Jurkat, Clone E6-1 (cell line): ENCODE measurements around the gene RBMY1A1. TPM values are rescaled to one million over a fixed set of nuclear protein-coding genes. Genes with fewer than 3 reads are reported as not detected.
"Not testable (repeated sequence)": the region's sequence is repeated elsewhere in the genome, so short reads cannot be mapped to it uniquely, and the experiment has no call there.

Source experiments
- DNase-seq: peaks from one replicate; pipeline ENCODE4 v3.0.0-alpha.2; 2011; ENCODE audit warnings: low read depth, low spot score
- H3K4me3 ChIP-seq: 2 replicates; pipeline ENCODE4 v1.5.1; 2011; ENCODE audit warnings: mild to moderate bottlenecking, low read length, control low read depth, moderate library complexity
- polyA plus RNA-seq: library from polyadenylated mRNA; unstranded; fragments of >200 nt; gene quantifications from one replicate; pipeline ENCODE4 v1.2.1, GENCODE V29; 2012; ENCODE audit warnings: missing spikeins; ENCODE audit not compliant: insufficient read length, insufficient read depth

The RBMY1A1 gene
- not detected for polyA plus RNA-seq

GRCh38 chrY:21534579-21534978 lies at the start of gene RBMY1A1:
TSS of gene RBMY1A1 (plus strand) at chrY:21534879. CDS start at chrY:21536892, 2,013 bp downstream.
- H3K4me3 ChIP-seq, DNase-seq: not testable (repeated sequence)

- not testable (repeated sequence) for H3K4me3 ChIP-seq, DNase-seq
These were observed 23.6 kb upstream of the RBMY1A1 start, which contains the start of gene RBMY1B for GRCh38 chrY:21511038-21511437. TSS of gene RBMY1B (plus strand) at chrY:21511338. CDS start at chrY:21513351, 2,013 bp downstream.

GRCh38 chrY:21559316-21559984 lies 24.8 kb downstream of the RBMY1A1 start:
- DNase-seq, H3K4me3 ChIP-seq: not testable (repeated sequence)

GRCh38 chrY:21585449-21585848 lies 50.8 kb downstream of the RBMY1A1 start:
- H3K4me3 ChIP-seq, result no peak overlapping the region
- DNase-seq, result no peak

GRCh38 chrY:21586454-21586853 lies 51.8 kb downstream of the RBMY1A1 start:
- not testable (repeated sequence) for H3K4me3 ChIP-seq, DNase-seq

- H3K4me3 ChIP-seq, result no peak overlapping the region
- no peak for DNase-seq
These were observed 57.4 kb downstream of the RBMY1A1 start for GRCh38 chrY:21592059-21592458.

- not testable (repeated sequence) for H3K4me3 ChIP-seq, DNase-seq
These were observed 61.6 kb downstream of the RBMY1A1 start for GRCh38 chrY:21596287-21596686.
